Ascending aorta (tissue), 2 donors: Measurements from ENCODE around the gene ANXA6. TPM values are rescaled to one million over a fixed set of nuclear protein-coding genes. Genes with fewer than 3 reads are reported as not detected.

Experiments used
- DNase-seq, 2 donors: peaks; one replicate each; pipeline ENCODE4 v3.0.0-alpha.2; 2019; ENCODE audit warnings: low spot score in 2 of 2
- H3K27ac ChIP-seq, 2 donors: fragments of 200-600 bp; sonication (generic); one replicate each; pipeline ENCODE4 v1.5.1; 2016 to 2017; ENCODE audit warnings: mild to moderate bottlenecking in 1 of 2
- H3K27me3 ChIP-seq: fragments of 200-600 bp; sonication (generic); one replicate; pipeline ENCODE4 v1.5.1; 2017
- H3K36me3 ChIP-seq, 2 donors: fragments of 200-600 bp; sonication (generic); one replicate each; pipeline ENCODE4 v1.5.1; 2016
- H3K4me1 ChIP-seq, 2 donors: fragments of 200-600 bp; sonication (generic); one replicate each; pipeline ENCODE4 v1.5.1; 2016 to 2017; ENCODE audit warnings: mild to moderate bottlenecking in 1 of 2
- H3K4me3 ChIP-seq, 2 donors: fragments of 200-600 bp; sonication (generic); one replicate each; pipeline ENCODE4 v1.5.1; 2016 to 2017; ENCODE audit warnings: mild to moderate bottlenecking in 1 of 2
- H3K9me3 ChIP-seq, 2 donors: fragments of 200-600 bp; sonication (generic); one replicate each; pipeline ENCODE4 v1.5.1; 2016
- CTCF ChIP-seq, 3 experiments: fragments of 200-600 bp in 2 of 3; fragments of 450-650 bp in 1 of 3; sonication (generic) in 2 of 3; IDR thresholded peaks; one replicate each; pipeline ENCODE4 v1.5.1; 2016 to 2019; ENCODE audit warnings: antibody characterized with exemption in 3 of 3, mild to moderate bottlenecking in 1 of 3, moderate library complexity in 1 of 3
- intact Hi-C: fragments of 100-400 bp; cut with DNase I; formaldehyde crosslinking; loops from one replicate; pipeline ENCODE4 v1.15.1; 2023
- total RNA-seq: library from RNA; depleted of rRNA; stranded (reverse); fragments of >200 nt; gene quantifications from one replicate; pipeline ENCODE4 v1.1.0, GENCODE V29; 2016

Gene ANXA6
- total RNA-seq, 1 donor from 2014 or later = 334 TPM

GRCh38 chr5:151171529-151171928 lies 13.9 kb upstream of the ANXA6 start:
- intact Hi-C loops = no loop called here
- Histone ChIP-seq H3K9me3 (no peaks in the 10 kb centered on the region), H3K4me3 (no peak overlapping the region), H3K27ac (no peak overlapping the region), H3K36me3 (no peaks in the 10 kb centered on the region), H3K4me1 (peaks cover 0 to 3% of the 10 kb centered on the region in 2 donors), H3K27me3 (no peaks in the 10 kb centered on the region)
- TF ChIP-seq CTCF (IDR thresholded peaks at IDR 0.05) = no peak
- no peak for DNase-seq

GRCh38 chr5:151168602-151169344 lies 11.2 kb upstream of the ANXA6 start:
- intact Hi-C loops = loop anchor here (5.0 kb wide), 1 partner anchor 69 kb away; no protein-coding TSS in a partner anchor
- Histone ChIP-seq H3K36me3 (no peaks in the 10 kb centered on the region), H3K4me3 (no peak overlapping the region), H3K9me3 (no peaks in the 10 kb centered on the region), H3K27me3 (no peaks in the 10 kb centered on the region), H3K27ac (no peak overlapping the region), H3K4me1 (peaks cover 3% of the 10 kb centered on the region in 2 donors)
- no peak for TF ChIP-seq CTCF (IDR thresholded peaks at IDR 0.05)
- no peak for DNase-seq

- TF ChIP-seq CTCF (IDR thresholded peaks at IDR 0.05) = no peak
- H3K36me3 ChIP-seq = no peaks in the 10 kb centered on the region
- peaks cover 3 to 8% of the 10 kb centered on the region in 2 donors for H3K4me1 ChIP-seq
- H3K27me3 ChIP-seq = no peaks in the 10 kb centered on the region
- no peak overlapping the region for H3K27ac ChIP-seq
- no peaks in the 10 kb centered on the region for H3K9me3 ChIP-seq
- intact Hi-C loops = loop anchor here (5.0 kb wide), 1 partner anchor 70 kb away; no protein-coding TSS in a partner anchor
- no peak overlapping the region for H3K4me3 ChIP-seq
- peak in 1 of 2 donors; percentile 42 for DNase-seq
Observed at GRCh38 chr5:151167022-151167421, 9.4 kb upstream of the ANXA6 start.

GRCh38 chr5:151164687-151165392 lies 7.3 kb upstream of the ANXA6 start:
- H3K36me3 ChIP-seq = no peaks in the 10 kb centered on the region
- TF ChIP-seq CTCF (IDR thresholded peaks at IDR 0.05) = peak; percentile 81 to 87 (median 84)
- H3K27ac ChIP-seq = no peak overlapping the region
- intact Hi-C loops = loop anchor here (1.0 to 5.0 kb wide), 5 partner anchors 39 to 364 kb away; no protein-coding TSS in a partner anchor
- H3K9me3 ChIP-seq = no peaks in the 10 kb centered on the region
- H3K4me3 ChIP-seq = no peak overlapping the region
- peaks cover 3 to 8% of the 10 kb centered on the region in 2 donors for H3K4me1 ChIP-seq
- no peaks in the 10 kb centered on the region for H3K27me3 ChIP-seq
- peak; percentile 36 to 91 for DNase-seq

GRCh38 chr5:151162776-151163175 lies 5.2 kb upstream of the ANXA6 start:
- Histone ChIP-seq H3K4me3 (no peak overlapping the region), H3K4me1 (peaks cover 0 to 13% of the 10 kb centered on the region in 2 donors), H3K36me3 (no peaks in the 10 kb centered on the region), H3K27ac (no peak overlapping the region), H3K9me3 (no peaks in the 10 kb centered on the region), H3K27me3 (no peaks in the 10 kb centered on the region)
- TF ChIP-seq CTCF (IDR thresholded peaks at IDR 0.05) = no peak
- no peak for DNase-seq
- intact Hi-C loops = no loop called here
